PC-9 (cell line): ENCODE results near the gene ANKS1B. TPM values are rescaled to one million over a fixed set of nuclear protein-coding genes. Genes with fewer than 3 reads are reported as not detected.

Experiments used
- BruUV-seq: library from RNA; stranded (reverse); fragments of 400-500 nt; replicated peaks from 2 replicates; lab custom pipeline; 2021; lab: Mats Ljungman, UMichigan
- CTCF ChIA-PET: fragments of 300-600 bp; sonication (Branson Sonifier 250); formaldehyde crosslinking; loops from one replicate; lab custom pipeline; 2022; ENCODE audit warnings: antibody characterized with exemption; lab: Charles Lee
- POLR2A ChIA-PET: fragments of 300-600 bp; sonication (Branson Sonifier 250); formaldehyde crosslinking; loops from one replicate; lab custom pipeline; 2022; ENCODE audit warnings: antibody characterized with exemption; ENCODE audit not compliant: unreplicated experiment; lab: Charles Lee
- DNase-seq, 2 experiments: peaks; one replicate each; pipeline versions ENCODE4 v3.0.0 to v3.0.0-alpha.2; 2015 to 2022; ENCODE audit warnings: mixed read lengths in 1 of 2
- H2AFZ ChIP-seq: fragments of 200-600 bp; sonication (generic); 2 replicates; pipeline ENCODE4 v1.8.1; 2017; ENCODE audit warnings: antibody characterized with exemption
- H3F3A ChIP-seq: fragments of 200-600 bp; sonication (generic); 2 replicates; pipeline ENCODE4 v1.8.1; 2017; ENCODE audit warnings: antibody characterized with exemption, mild to moderate bottlenecking, low read depth; ENCODE audit not compliant: insufficient read depth
- H3K27ac ChIP-seq: fragments of 200-600 bp; sonication (generic); 2 replicates; pipeline ENCODE4 v1.6.1; 2016; ENCODE audit warnings: mixed run types
- H3K27me3 ChIP-seq: fragments of 200-600 bp; sonication (generic); 2 replicates; pipeline ENCODE4 v1.6.1; 2016; ENCODE audit warnings: low read depth, mixed run types; ENCODE audit not compliant: insufficient read depth
- H3K36me3 ChIP-seq: fragments of 200-600 bp; sonication (generic); 2 replicates; pipeline ENCODE4 v1.6.1; 2016; ENCODE audit warnings: low read depth, mixed run types
- H3K4me1 ChIP-seq: fragments of 200-600 bp; sonication (generic); replicated peaks from 2 replicates; pipeline ENCODE4 v1.6.1; 2016; ENCODE audit warnings: mixed run types; ENCODE audit not compliant: insufficient read depth
- H3K4me2 ChIP-seq: fragments of 200-600 bp; sonication (generic); 2 replicates; pipeline ENCODE4 v1.6.1; 2017; ENCODE audit warnings: mixed run types
- H3K4me3 ChIP-seq: fragments of 200-600 bp; sonication (generic); 2 replicates; pipeline ENCODE4 v1.6.1; 2016; ENCODE audit warnings: mixed run types
- H3K79me2 ChIP-seq: fragments of 200-600 bp; sonication (generic); 2 replicates; pipeline ENCODE4 v1.6.1; 2017; ENCODE audit warnings: low read depth, mixed run types
- H3K9me2 ChIP-seq: fragments of 200-600 bp; sonication (generic); 2 replicates; pipeline ENCODE4 v1.8.1; 2017; ENCODE audit warnings: mild to moderate bottlenecking; ENCODE audit not compliant: insufficient read depth
- H3K9me3 ChIP-seq: fragments of 200-600 bp; sonication (generic); 2 replicates; pipeline ENCODE4 v1.8.1; 2016; ENCODE audit warnings: low read depth; ENCODE audit not compliant: insufficient read depth
- H4K20me1 ChIP-seq: fragments of 200-600 bp; sonication (generic); 2 replicates; pipeline ENCODE4 v1.8.1; 2017; ENCODE audit not compliant: insufficient read depth
- EZH2 ChIP-seq: fragments of 200-600 bp; sonication (generic); IDR thresholded peaks from 2 replicates; pipeline ENCODE4 v1.8.0; 2017; ENCODE audit warnings: antibody characterized with exemption, low read depth
- intact Hi-C: fragments of 100-400 bp; cut with micrococcal nuclease; formaldehyde crosslinking; loops from one replicate; pipeline ENCODE4 v1.10.0; 2022; ENCODE audit not compliant: unreplicated experiment
- total RNA-seq: library from RNA; stranded (reverse); gene quantifications from 2 replicates; pipeline ENCODE4 v1.2.3, GENCODE V29; 2021
- TF ChIP-seq, protein P1 (sequence below): fragments of 200-600 bp; sonication (generic); conservative IDR thresholded peaks from 2 replicates; pipeline ENCODE4 v1.6.1; 2017; ENCODE audit warnings: mixed run types, antibody characterized with exemption, mild to moderate bottlenecking, moderate library complexity

ANKS1B gene
- total RNA-seq, 1 experiment from 2014 or later: not detected

DNA sequence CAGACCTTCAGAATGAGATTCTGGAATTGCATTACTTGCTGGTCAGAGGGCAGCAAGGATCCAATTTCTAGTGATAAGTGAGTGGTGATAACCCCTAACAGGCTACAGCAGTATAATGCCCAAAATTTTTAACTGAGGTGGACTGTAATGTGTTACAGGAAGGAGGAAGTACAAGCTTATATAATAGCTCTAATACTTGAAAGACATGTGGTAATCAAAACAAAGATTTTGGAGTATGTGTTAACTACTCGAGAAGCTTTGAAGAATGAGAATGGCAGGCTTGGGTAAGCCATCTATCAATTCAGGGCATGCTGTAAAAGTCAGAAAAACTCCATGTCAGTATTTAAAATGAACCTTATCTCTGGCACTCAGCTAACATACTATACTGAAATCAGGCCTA is 70.5 kb downstream of the ANKS1B start:
- Histone ChIP-seq H3K4me1 (no peaks in the 10 kb centered on the region), H3K4me3 (no peak overlapping the region), H4K20me1 (no peaks in the 10 kb centered on the region), H3K79me2 (no peaks in the 10 kb centered on the region), H3K27me3 (no peaks in the 10 kb centered on the region), H3F3A (no peaks in the 10 kb centered on the region), H3K9me3 (no peaks in the 10 kb centered on the region), H3K27ac (no peak overlapping the region), H2AFZ (no peak overlapping the region), H3K36me3 (no peaks in the 10 kb centered on the region), H3K9me2 (no peaks in the 10 kb centered on the region), H3K4me2 (no peak overlapping the region)
- TF ChIP-seq, protein P1, sequence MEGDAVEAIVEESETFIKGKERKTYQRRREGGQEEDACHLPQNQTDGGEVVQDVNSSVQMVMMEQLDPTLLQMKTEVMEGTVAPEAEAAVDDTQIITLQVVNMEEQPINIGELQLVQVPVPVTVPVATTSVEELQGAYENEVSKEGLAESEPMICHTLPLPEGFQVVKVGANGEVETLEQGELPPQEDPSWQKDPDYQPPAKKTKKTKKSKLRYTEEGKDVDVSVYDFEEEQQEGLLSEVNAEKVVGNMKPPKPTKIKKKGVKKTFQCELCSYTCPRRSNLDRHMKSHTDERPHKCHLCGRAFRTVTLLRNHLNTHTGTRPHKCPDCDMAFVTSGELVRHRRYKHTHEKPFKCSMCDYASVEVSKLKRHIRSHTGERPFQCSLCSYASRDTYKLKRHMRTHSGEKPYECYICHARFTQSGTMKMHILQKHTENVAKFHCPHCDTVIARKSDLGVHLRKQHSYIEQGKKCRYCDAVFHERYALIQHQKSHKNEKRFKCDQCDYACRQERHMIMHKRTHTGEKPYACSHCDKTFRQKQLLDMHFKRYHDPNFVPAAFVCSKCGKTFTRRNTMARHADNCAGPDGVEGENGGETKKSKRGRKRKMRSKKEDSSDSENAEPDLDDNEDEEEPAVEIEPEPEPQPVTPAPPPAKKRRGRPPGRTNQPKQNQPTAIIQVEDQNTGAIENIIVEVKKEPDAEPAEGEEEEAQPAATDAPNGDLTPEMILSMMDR: no peak
- TF ChIP-seq EZH2: no peak
- intact Hi-C loops: no loop called here
- no TSS peak for BruUV-seq
- POLR2A ChIA-PET: interaction anchor here (0.6 kb wide), 1 partner anchor 712 kb away, joined by 4 read pairs; no protein-coding TSS in a partner anchor
- CTCF ChIA-PET: no interaction called here
- DNase-seq: no peak

DNA sequence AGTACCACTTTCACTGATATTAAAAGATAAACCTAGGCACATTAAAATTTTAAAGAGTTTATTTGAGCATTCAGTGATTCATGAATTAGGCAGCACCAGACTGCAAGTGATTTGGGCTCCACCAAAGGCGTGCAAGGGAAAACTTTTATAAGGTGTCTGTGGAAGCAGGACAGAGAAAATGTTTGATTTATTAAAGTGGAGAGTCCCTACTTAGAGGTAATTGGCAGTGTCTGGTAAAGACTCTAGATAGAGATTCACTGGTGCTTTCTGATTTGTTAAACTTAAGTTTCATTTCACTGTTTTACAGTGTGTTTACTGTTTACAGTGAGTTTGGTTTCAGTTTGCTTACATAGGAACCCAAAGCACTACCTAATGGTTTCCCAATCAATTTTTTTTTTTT is 72.8 kb downstream of the ANKS1B start:
- DNase-seq: no peak
- intact Hi-C loops: no loop called here
- Histone ChIP-seq H2AFZ (no peak overlapping the region), H3K4me2 (peak overlapping the region; percentile 23), H3K36me3 (no peaks in the 10 kb centered on the region), H3K27ac (no peak overlapping the region), H4K20me1 (no peaks in the 10 kb centered on the region), H3K9me3 (no peaks in the 10 kb centered on the region), H3F3A (no peaks in the 10 kb centered on the region), H3K4me1 (no peaks in the 10 kb centered on the region), H3K4me3 (no peak overlapping the region), H3K9me2 (no peaks in the 10 kb centered on the region), H3K27me3 (no peaks in the 10 kb centered on the region), H3K79me2 (no peaks in the 10 kb centered on the region)
- BruUV-seq: no TSS peak
- ChIA-PET POLR2A (no interaction called here), CTCF (no interaction called here)
- TF ChIP-seq EZH2: no peak
- TF ChIP-seq, protein P1: no peak

DNA sequence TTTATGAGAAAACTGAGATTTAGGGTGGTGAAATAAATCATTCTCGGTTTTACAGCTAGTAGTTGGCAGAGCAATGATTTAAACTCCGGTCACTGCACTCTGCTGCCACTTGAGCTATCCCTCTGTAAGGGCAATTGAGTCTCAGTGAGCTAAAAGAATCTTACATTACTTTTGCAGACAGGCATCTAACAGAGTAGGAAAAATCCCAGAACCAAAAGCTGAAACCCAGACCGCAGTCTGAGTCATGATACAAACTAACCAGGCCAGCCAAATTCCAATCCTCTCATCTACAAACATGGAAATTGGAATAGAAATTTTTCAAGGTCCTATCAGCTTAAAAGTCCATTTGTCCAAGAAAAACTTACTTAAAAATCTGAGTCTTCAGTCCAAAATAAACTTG is 73.7 kb downstream of the ANKS1B start:
- Histone ChIP-seq H3K4me3 (no peak overlapping the region), H3K9me3 (no peaks in the 10 kb centered on the region), H3K4me1 (no peaks in the 10 kb centered on the region), H4K20me1 (no peaks in the 10 kb centered on the region), H3F3A (no peaks in the 10 kb centered on the region), H3K4me2 (no peak overlapping the region; the same call in 1 of the 2 replicates), H3K36me3 (no peaks in the 10 kb centered on the region), H3K27ac (no peak overlapping the region), H3K27me3 (no peaks in the 10 kb centered on the region), H3K9me2 (no peaks in the 10 kb centered on the region), H2AFZ (no peak overlapping the region), H3K79me2 (no peaks in the 10 kb centered on the region)
- DNase-seq: no peak
- ChIA-PET POLR2A (no interaction called here), CTCF (no interaction called here)
- intact Hi-C loops: no loop called here
- no peak for TF ChIP-seq EZH2
- TF ChIP-seq, protein P1: no peak
- no TSS peak for BruUV-seq
